Frontal cortex (tissue), 4 donors: ENCODE results near the gene RCAN2. TPM values are rescaled to one million over a fixed set of nuclear protein-coding genes. Genes with fewer than 3 reads are reported as not detected.
A peak's percentile ranks its signal among the peaks of the same experiment; 100 is the strongest.
"Not testable (repeated sequence)": the region's sequence is repeated elsewhere in the genome, so short reads cannot be mapped to it uniquely, and the experiment has no call there.

Experiments
- DNase-seq, 2 donors: peaks; one replicate each; pipeline ENCODE4 v3.0.0; 2012; ENCODE audit warnings: low spot score in 2 of 2
- FAIRE-seq: peaks from 2 replicates; lab custom pipeline; 2012; peaks lifted over from hg19 to GRCh38; lab: Jason Lieb, UNC
- total RNA-seq: library from RNA; depleted of rRNA; stranded (reverse); fragments of >200 nt; gene quantifications from one replicate; pipeline ENCODE4 v1.2.3, GENCODE V29; 2014
- donor health status: control.
- donor health status: control.
- donor health status: control.

Gene RCAN2
- total RNA-seq, 1 donor from 2014 or later = 15.1 TPM

- no peak for DNase-seq
- no peak for FAIRE-seq
These were observed 138.5 kb downstream of the RCAN2 start for GRCh38 chr6:46352541-46353268.

- no peak for FAIRE-seq
- no peak for DNase-seq
These were observed 140.5 kb downstream of the RCAN2 start for GRCh38 chr6:46350714-46351113.

- DNase-seq (no peak), FAIRE-seq (no peak)
These were observed 143.6 kb downstream of the RCAN2 start for GRCh38 chr6:46347669-46348068.

- FAIRE-seq (no peak), DNase-seq (no peak)
These were observed 151.0 kb downstream of the RCAN2 start for GRCh38 chr6:46340246-46340645.

- DNase-seq = no peak
- no peak for FAIRE-seq
These were observed 153.1 kb downstream of the RCAN2 start for GRCh38 chr6:46338131-46338530.

- no peak for DNase-seq
- FAIRE-seq = no peak
These were observed 156.8 kb downstream of the RCAN2 start for GRCh38 chr6:46334442-46334841.

- DNase-seq = no peak
These were observed 157.8 kb downstream of the RCAN2 start for GRCh38 chr6:46333481-46333880.

GRCh38 chr6:46332448-46332847, 158.8 kb downstream of the RCAN2 start:
- not testable (repeated sequence) for DNase-seq, FAIRE-seq

More at GRCh38 chr6:46333481-46333880, 157.8 kb downstream of the RCAN2 start:
- no peak for FAIRE-seq

- no peak for FAIRE-seq
- no peak for DNase-seq
These were observed 159.8 kb downstream of the RCAN2 start for GRCh38 chr6:46331461-46331860.

GRCh38 chr6:46329568-46329967, 161.7 kb downstream of the RCAN2 start:
- no peak for FAIRE-seq

GRCh38 chr6:46327779-46328178, 163.5 kb downstream of the RCAN2 start:
- FAIRE-seq = no peak
- DNase-seq = no peak

More at GRCh38 chr6:46329568-46329967, 161.7 kb downstream of the RCAN2 start:
- no peak for DNase-seq

GRCh38 chr6:46325561-46326530, 165.4 kb downstream of the RCAN2 start:
- FAIRE-seq (no peak), DNase-seq (peak; percentile 10 to 35)

GRCh38 chr6:46324706-46325105, 166.5 kb downstream of the RCAN2 start:
- FAIRE-seq = no peak
- DNase-seq = no peak

GRCh38 chr6:46323966-46324622, 167.2 kb downstream of the RCAN2 start:
- FAIRE-seq (no peak), DNase-seq (no peak)

GRCh38 chr6:46323312-46323965, 167.8 kb downstream of the RCAN2 start:
- DNase-seq = no peak
- no peak for FAIRE-seq

GRCh38 chr6:46320505-46320904, 170.7 kb downstream of the RCAN2 start:
- FAIRE-seq (no peak), DNase-seq (no peak)

- FAIRE-seq (no peak), DNase-seq (no peak)
These were observed 175.7 kb downstream of the RCAN2 start for GRCh38 chr6:46315589-46315988.

- DNase-seq (no peak), FAIRE-seq (no peak)
These were observed 178.6 kb downstream of the RCAN2 start for GRCh38 chr6:46312654-46313053.

GRCh38 chr6:46310196-46310595, 181.1 kb downstream of the RCAN2 start:
- FAIRE-seq = no peak
- no peak for DNase-seq

- no peak for DNase-seq
- no peak for FAIRE-seq
These were observed 184.8 kb downstream of the RCAN2 start for GRCh38 chr6:46306431-46306830.
